Large intestine (tissue), 12 donors: ENCODE results near the gene E2F1. TPM values are rescaled to one million over a fixed set of nuclear protein-coding genes. Genes with fewer than 3 reads are reported as not detected.

Experiments
- DNase-seq, 2 donors: peaks; one replicate each; pipeline versions ENCODE4 v3.0.0 to v3.0.0-alpha.2; 2013
- H3K27ac ChIP-seq: one replicate; pipeline ENCODE4 v1.5.1; 2013; ENCODE audit warnings: low read length
- H3K27me3 ChIP-seq: 2 replicates; pipeline ENCODE4 v1.6.1; 2013; ENCODE audit warnings: low read length; ENCODE audit not compliant: control insufficient read depth, insufficient read depth
- H3K36me3 ChIP-seq: 2 replicates; pipeline ENCODE4 v1.6.1; 2013; ENCODE audit warnings: low read length; ENCODE audit not compliant: control insufficient read depth, insufficient read depth
- H3K4me1 ChIP-seq: one replicate; pipeline ENCODE4 v1.6.1; 2013; ENCODE audit warnings: low read length; ENCODE audit not compliant: control insufficient read depth, insufficient read depth
- H3K4me3 ChIP-seq: one replicate; pipeline ENCODE4 v1.5.1; 2013; ENCODE audit warnings: low read length
- H3K9me3 ChIP-seq: one replicate; pipeline ENCODE4 v1.6.1; 2013; ENCODE audit warnings: mild to moderate bottlenecking, low read depth, low read length, moderate library complexity; ENCODE audit not compliant: control insufficient read depth
- WGBS: methylation state at CpG from one replicate; pipeline ENCODE4 v1.1.5; 2013; ENCODE audit warnings: low lambda C conversion rate; ENCODE audit not compliant: insufficient coverage; 5-methylcytosine and 5-hydroxymethylcytosine counted together
- long read RNA-seq, 11 donors: transcript quantifications; one replicate each; lab custom pipeline, GENCODE V29; 2026
- polyA plus RNA-seq: library from polyadenylated mRNA; unstranded; fragments of 120-200 nt; gene quantifications from one replicate; pipeline ENCODE4 v1.2.1, GENCODE V29; 2013

The E2F1 gene, protein sequence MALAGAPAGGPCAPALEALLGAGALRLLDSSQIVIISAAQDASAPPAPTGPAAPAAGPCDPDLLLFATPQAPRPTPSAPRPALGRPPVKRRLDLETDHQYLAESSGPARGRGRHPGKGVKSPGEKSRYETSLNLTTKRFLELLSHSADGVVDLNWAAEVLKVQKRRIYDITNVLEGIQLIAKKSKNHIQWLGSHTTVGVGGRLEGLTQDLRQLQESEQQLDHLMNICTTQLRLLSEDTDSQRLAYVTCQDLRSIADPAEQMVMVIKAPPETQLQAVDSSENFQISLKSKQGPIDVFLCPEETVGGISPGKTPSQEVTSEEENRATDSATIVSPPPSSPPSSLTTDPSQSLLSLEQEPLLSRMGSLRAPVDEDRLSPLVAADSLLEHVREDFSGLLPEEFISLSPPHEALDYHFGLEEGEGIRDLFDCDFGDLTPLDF
- polyA plus RNA-seq: 8.5 TPM
- long read RNA-seq, donor 1: 0 reads
- long read RNA-seq, donor 2, partial matches to known transcripts: 0 of 2 reads
- long read RNA-seq, donor 2, other reads (novel, unspliced or antisense): 0 of 2 reads
- long read RNA-seq, donor 3: 0 reads
- long read RNA-seq, donor 4: 0 reads
- long read RNA-seq, donor 5, partial matches to known transcripts: 0 of 3 reads
- long read RNA-seq, donor 5, other reads (novel, unspliced or antisense): 0 of 3 reads
- long read RNA-seq, donor 6: 0 reads
- long read RNA-seq, donor 7, partial matches to known transcripts: 0 of 1 reads
- long read RNA-seq, donor 7, other reads (novel, unspliced or antisense): 0 of 1 reads
- long read RNA-seq, donor 8: 0 reads
- long read RNA-seq, donor 9, transcript E2F1-201 (7 exons, 2,503 nt): major isoform, 5 of 5 reads
- long read RNA-seq, donor 9, partial matches to known transcripts: 0 of 5 reads
- long read RNA-seq, donor 9, other reads (novel, unspliced or antisense): 0 of 5 reads
- long read RNA-seq, donor 10, transcript E2F1-201 (7 exons, 2,503 nt): major isoform, 5 of 5 reads
- long read RNA-seq, donor 10, partial matches to known transcripts: 0 of 5 reads
- long read RNA-seq, donor 10, other reads (novel, unspliced or antisense): 0 of 5 reads
- long read RNA-seq, donor 11: 0 reads

DNA sequence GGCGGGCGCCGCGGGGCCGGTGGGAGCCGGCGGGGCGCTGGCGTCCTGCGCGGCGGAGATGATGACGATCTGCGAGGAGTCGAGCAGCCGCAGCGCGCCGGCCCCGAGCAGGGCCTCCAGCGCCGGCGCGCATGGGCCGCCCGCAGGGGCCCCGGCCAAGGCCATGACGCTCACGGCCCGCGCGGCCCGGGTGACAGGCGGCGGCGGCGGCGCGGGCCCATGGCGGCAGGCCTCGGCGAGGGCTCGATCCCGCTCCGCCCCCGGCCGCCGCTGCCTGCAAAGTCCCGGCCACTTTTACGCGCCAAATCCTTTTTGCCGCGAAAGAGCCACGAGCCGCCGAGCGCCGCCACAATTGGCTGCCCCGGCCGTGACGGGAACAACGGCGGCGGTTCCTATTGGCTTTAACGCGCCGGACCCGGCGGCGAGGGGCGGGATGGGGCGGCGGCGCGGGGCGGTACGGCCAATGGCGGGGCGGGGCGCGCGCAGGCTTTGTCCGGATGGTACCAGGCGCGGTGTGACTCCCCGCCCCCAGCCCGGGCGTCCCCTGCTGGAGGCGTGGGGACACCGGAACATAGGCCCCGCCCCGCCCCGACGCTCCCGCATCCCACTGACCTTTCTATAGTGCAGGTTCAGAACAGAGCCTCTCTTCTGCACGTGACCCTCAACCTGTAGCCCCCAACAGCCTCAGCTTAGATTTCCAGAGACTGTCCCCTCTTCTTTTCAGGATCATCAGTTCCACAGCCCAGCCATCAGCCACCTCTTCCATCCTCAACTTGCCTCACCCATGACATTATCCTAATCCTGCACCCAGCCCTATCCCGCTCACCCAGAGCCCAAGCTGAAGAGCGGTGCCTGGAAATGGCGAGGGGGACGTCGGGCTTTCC lies at the start of gene E2F1:
Gene E2F1 (minus strand): TSS at position 286 of the 884 bp plus-strand sequence. CDS start 121 bp downstream, at position 165.
- Histone ChIP-seq H3K36me3 (no peaks in the 10 kb centered on the region), H3K27me3 (no peaks in the 10 kb centered on the region), H3K4me3 (peak within 1 kb of the TSS; percentile 46), H3K9me3 (no peaks in the 10 kb centered on the region), H3K27ac (peak within 1 kb of the TSS; percentile 12), H3K4me1 (peaks cover 30% of the 10 kb centered on the region)
- DNase-seq: peak; percentile 88 to 96
- no CpG with 5 or more reads among the region's 101 CpGs for WGBS

DNA sequence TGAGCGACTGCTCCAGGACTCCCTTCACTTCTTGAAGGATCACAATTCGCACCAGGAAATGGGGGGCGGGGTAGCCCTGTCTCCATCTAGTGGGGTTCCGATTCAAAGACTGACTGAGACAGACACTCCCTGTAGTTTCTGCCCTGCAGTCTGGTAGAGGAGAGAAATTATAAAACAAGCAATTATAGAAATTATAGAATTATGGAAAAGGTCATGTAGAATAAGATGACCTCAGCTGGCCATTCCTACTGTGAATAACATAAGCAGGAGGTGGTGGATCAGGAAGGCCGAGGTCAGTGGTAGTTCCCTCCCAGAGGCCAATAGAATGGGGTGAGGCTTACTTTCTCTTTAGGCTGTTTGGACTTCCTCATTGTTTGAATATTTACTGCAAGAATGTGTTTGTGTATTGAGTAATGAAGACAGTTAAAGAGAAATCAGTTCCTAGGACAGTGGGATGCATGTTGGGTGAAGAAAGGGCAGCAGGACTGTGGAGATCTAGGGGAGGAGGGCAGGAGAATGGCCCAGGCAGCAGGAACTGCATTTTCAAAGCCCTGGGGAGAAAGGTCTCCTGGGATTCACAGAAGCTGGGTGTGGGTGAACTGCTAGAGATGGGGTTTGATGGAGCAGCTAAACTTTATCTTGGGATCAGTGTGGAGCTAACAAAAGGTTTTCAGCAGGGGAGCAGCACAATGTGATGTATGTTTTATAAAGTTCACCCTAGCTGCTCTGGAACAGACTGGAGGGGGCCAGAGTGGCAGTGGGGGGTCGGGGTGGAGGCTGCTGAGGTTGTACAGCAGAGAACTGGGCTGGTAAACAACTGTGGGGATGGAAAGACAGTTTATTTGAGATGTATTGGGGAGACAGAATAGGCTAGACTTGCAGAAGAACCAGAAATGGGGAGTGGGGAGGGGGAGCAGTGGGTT lies 47.7 kb upstream of the E2F1 start:
- no peak overlapping the region for H3K4me3 ChIP-seq
- peaks cover 17% of the 10 kb centered on the region for H3K9me3 ChIP-seq
- DNase-seq: peak; percentile 71 to 82
- peak overlapping the region; percentile 73 for H3K27ac ChIP-seq
- peaks cover 25% of the 10 kb centered on the region for H3K4me1 ChIP-seq
- 60% methylated on average over 1 of the region's 6 CpGs for WGBS
- no peaks in the 10 kb centered on the region for H3K27me3 ChIP-seq
- H3K36me3 ChIP-seq: no peaks in the 10 kb centered on the region

DNA sequence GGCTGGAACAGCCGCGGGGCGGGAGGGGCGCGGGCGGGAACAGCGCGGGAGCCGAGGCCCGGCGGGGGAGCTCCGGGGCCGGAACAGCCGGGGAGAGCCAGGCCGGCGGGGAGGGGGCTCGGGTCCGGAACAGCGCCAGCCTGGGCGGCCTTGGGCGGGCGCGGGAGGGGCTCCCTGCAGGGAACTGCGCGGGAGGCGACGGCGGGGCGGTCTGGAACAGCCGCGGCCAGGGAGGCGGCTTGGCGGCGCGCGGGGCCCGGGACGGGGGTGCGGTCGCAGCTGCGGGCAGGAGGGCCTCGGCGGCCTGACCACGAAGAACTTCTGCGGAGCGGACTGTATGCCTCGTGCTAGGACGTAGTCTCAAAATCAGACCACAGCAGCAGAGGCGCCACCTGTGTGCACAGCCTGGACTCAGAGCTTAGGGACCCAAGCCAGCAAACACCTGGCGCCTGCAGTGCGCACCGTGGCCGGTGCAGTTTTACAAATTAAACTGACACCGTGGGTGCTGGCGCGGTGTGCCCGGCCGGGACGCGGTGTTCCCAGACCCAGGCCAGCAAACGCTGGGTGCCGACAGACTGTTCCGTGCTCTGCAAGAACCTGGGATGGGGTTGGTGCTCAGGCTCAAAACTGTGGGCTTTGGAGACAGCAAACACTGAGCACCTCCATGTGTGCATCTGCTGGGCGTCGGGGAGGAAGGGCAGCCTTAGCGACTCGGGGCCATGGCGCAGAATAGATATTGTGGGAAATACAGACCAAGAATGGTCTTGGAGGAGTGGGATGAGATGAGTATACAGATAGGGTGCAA lies 46.2 kb upstream of the E2F1 start:
- Histone ChIP-seq H3K4me3 (peak overlapping the region; percentile 57), H3K4me1 (peaks cover 25% of the 10 kb centered on the region), H3K36me3 (no peaks in the 10 kb centered on the region), H3K27me3 (no peaks in the 10 kb centered on the region), H3K27ac (peak overlapping the region; percentile 90), H3K9me3 (peaks cover 10% of the 10 kb centered on the region)
- no CpG with 5 or more reads among the region's 68 CpGs for WGBS
- peak; percentile 85 to 96 for DNase-seq

DNA sequence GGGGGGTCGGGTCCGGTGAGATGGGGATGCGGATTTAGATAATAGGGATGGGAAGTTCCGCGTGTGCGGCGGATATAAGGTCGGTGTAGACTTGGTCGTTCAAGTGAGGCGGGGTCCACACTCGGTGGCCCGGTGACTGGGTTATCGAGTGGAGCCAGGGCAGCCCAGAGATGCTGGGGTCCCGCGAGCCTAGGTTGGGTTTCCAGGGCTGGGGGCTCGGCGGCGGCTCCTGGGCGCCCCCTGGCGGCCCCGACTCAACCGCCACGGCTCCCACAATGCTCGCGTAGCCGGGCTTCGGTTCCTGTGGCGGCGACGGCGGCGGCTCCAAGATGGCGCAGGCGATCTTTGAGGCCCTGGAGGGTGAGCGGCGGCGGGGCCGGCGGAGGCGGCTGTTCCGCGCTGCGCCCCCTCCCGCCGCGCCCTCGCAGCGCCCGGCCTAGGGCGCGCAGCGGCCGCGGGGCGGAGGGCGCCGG lies 45.5 kb upstream of the E2F1 start, which contains the start of gene ZNF341:
Gene ZNF341 (plus strand): TSS at position 304 of the 473 bp plus-strand sequence. CDS start 26 bp downstream, at position 330.
- DNase-seq: no peak
- no peaks in the 10 kb centered on the region for H3K27me3 ChIP-seq
- H3K4me1 ChIP-seq: peaks cover 25% of the 10 kb centered on the region
- peak within 1 kb of the TSS; percentile 69 for H3K4me3 ChIP-seq
- WGBS: no CpG with 5 or more reads among the region's 57 CpGs
- H3K27ac ChIP-seq: peak within 1 kb of the TSS; percentile 90
- H3K36me3 ChIP-seq: no peaks in the 10 kb centered on the region
- peaks cover 4% of the 10 kb centered on the region for H3K9me3 ChIP-seq

DNA sequence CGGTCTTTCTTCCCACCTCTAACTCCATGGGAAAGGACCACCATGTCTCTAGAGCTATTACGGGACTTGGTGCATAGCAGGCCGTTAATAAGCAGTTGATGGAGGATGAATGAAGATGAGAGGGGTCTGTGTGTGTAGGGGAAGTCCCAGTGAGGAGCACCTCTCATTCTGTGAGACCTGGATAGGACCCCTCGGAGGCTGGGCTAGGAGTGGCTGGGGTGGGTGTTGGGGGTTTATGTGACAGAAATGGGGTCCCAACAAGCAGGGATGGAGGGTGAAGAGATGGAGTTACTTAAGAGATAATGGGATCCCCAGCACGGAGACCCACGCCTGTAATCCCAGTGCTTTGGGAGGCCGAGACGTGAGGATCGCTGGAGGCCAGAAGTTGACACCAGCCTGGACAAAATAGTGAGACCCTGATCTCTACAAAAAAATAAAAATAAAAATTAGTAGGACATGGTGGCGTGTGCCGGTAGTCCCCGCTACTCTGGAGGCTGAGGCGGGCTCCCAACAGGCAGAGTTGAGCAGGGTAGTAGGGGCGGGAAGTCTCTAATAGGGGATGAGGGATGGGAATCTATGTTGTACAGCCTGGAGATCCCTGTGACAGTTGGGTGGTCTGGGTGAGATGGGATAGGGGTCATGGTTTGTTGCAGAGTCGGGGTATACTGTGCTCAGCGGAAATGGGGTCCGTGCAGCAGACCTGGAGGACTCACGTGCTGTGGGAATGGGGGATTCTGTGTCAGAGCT lies 44.9 kb upstream of the E2F1 start:
- Histone ChIP-seq H3K4me3 (peak overlapping the region; percentile 69), H3K27ac (peak overlapping the region; percentile 85), H3K9me3 (peaks cover 2% of the 10 kb centered on the region), H3K27me3 (no peaks in the 10 kb centered on the region), H3K4me1 (peaks cover 25% of the 10 kb centered on the region), H3K36me3 (no peaks in the 10 kb centered on the region)
- DNase-seq: no peak
- 100% methylated on average over 1 of the region's 18 CpGs for WGBS

DNA sequence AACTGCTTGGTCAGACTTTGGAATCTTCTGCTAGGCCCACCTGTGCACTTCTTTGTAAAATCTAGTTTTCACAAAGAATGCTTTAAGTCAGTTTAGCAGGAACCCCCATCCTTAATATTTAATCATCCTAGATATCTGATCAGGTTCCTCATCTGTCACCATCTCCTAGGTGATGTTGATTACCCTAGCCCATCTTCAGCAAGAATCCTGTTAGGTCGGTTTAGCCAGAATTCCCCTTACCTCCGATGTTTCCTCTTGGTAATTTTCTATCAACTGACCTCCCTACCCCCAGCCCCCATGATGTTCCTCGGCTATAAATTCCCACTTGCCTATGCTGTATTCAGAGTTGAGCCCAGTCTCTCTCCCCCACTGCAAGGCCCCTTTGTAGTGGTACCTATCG lies 42.9 kb upstream of the E2F1 start:
- Histone ChIP-seq H3K9me3 (no peaks in the 10 kb centered on the region), H3K4me3 (no peak overlapping the region), H3K36me3 (no peaks in the 10 kb centered on the region), H3K27ac (no peak overlapping the region), H3K4me1 (peaks cover 27% of the 10 kb centered on the region), H3K27me3 (no peaks in the 10 kb centered on the region)
- WGBS: no CpG with 5 or more reads among the region's 4 CpGs
- DNase-seq: no peak

DNA sequence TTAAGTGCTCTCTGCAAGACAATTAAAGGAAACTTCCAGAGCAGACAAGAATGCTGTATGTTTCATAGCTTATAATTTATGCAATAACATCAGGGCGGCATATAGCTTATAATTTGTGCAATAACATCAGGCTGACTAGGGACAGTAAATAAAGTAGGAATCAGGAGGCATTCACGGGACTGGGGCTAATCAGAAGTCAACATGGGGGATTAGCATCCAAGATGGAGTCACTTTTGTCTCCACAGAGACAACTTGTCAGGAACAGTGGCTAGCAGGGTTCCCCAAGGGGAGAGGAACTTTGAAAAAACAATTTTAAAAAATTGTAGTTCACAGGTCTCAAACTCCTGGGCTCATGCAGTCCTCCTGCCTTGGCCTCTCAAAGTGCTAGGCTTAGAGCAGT lies 42.3 kb upstream of the E2F1 start:
- H3K4me1 ChIP-seq: peaks cover 28% of the 10 kb centered on the region
- DNase-seq: no peak
- no peaks in the 10 kb centered on the region for H3K36me3 ChIP-seq
- WGBS: no CpG with 5 or more reads among the region's 2 CpGs
- no peaks in the 10 kb centered on the region for H3K27me3 ChIP-seq
- H3K9me3 ChIP-seq: no peaks in the 10 kb centered on the region
- no peak overlapping the region for H3K4me3 ChIP-seq
- H3K27ac ChIP-seq: no peak overlapping the region

DNA sequence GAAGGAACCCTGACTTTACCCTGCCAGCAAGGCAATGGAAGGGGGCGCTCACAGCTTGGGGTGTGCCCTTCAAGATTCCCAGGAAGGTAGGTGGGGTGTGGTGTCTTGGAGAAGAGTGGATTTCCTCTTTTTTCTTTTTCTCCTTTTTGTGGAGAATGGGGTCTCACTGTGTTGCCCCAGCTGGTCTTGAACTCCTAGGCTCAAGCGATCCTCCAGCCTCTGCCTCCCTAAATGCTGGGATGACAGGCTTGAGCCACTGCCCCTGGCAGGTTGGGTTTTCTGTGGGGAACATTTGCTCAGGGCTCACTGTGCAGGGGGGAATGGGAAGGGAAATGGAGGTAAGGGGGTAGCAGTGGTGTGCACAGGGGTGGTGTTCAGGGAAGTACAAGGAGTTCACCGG lies 41.6 kb upstream of the E2F1 start:
- WGBS: 100% methylated on average over 1 of the region's 3 CpGs
- DNase-seq: no peak
- Histone ChIP-seq H3K4me1 (peaks cover 24% of the 10 kb centered on the region), H3K36me3 (no peaks in the 10 kb centered on the region), H3K9me3 (no peaks in the 10 kb centered on the region), H3K27ac (no peak overlapping the region), H3K27me3 (no peaks in the 10 kb centered on the region), H3K4me3 (no peak overlapping the region)
